H9 (cell line): ENCODE results near the gene CDH9. TPM values are rescaled to one million over a fixed set of nuclear protein-coding genes. Genes with fewer than 3 reads are reported as not detected.

Experiments used
- DNase-seq: peaks from one replicate; pipeline ENCODE4 v3.0.0-alpha.2; 2017
- H2AFZ ChIP-seq: one replicate; pipeline ENCODE4 v1.6.1; 2013; ENCODE audit warnings: mild to moderate bottlenecking, low read length, control low read depth, moderate library complexity
- H2AK5ac ChIP-seq: 2 replicates; pipeline ENCODE4 v1.6.1; 2013; ENCODE audit warnings: low read length, control low read depth, mixed read lengths; ENCODE audit not compliant: insufficient read length
- H2BK120ac ChIP-seq: one replicate; pipeline ENCODE4 v1.6.1; 2013; ENCODE audit warnings: low read depth, mild to moderate bottlenecking, low read length, control low read depth, inconsistent platforms; ENCODE audit not compliant: poor library complexity, severe bottlenecking
- H2BK12ac ChIP-seq: 2 replicates; pipeline ENCODE4 v1.6.1; 2013; ENCODE audit warnings: low read length, control low read depth, mixed read lengths, low read depth; ENCODE audit not compliant: insufficient read length
- H2BK15ac ChIP-seq: 2 replicates; pipeline ENCODE4 v1.6.1; 2013; ENCODE audit warnings: low read depth, low read length, control low read depth
- H2BK20ac ChIP-seq: one replicate; pipeline ENCODE4 v1.6.1; 2013; ENCODE audit warnings: low read depth, mild to moderate bottlenecking, low read length, control low read depth, inconsistent platforms; ENCODE audit not compliant: poor library complexity, severe bottlenecking
- H2BK5ac ChIP-seq: 2 replicates; pipeline ENCODE4 v1.6.1; 2013; ENCODE audit warnings: low read length, control low read depth, mixed read lengths; ENCODE audit not compliant: insufficient read length
- H3K14ac ChIP-seq: 2 replicates; pipeline ENCODE4 v1.6.1; 2013; ENCODE audit warnings: low read length, control low read depth; ENCODE audit not compliant: insufficient read depth
- H3K18ac ChIP-seq: 2 replicates; pipeline ENCODE4 v1.6.1; 2013; ENCODE audit warnings: low read depth, mild to moderate bottlenecking, mixed read lengths, low read length, control low read depth; ENCODE audit not compliant: insufficient read length
- H3K23ac ChIP-seq: 2 replicates; pipeline ENCODE4 v1.6.1; 2013; ENCODE audit warnings: low read length, control low read depth, mixed read lengths, low read depth; ENCODE audit not compliant: insufficient read length
- H3K23me2 ChIP-seq: 2 replicates; pipeline ENCODE4 v1.6.1; 2013; ENCODE audit warnings: low read depth, mild to moderate bottlenecking, mixed read lengths, low read length, control low read depth; ENCODE audit not compliant: insufficient read length, poor library complexity, severe bottlenecking
- H3K27ac ChIP-seq: 2 replicates; pipeline ENCODE4 v1.5.1; 2013; ENCODE audit warnings: low read length, control low read depth, mixed read lengths, low read depth; ENCODE audit not compliant: insufficient read length
- H3K27me3 ChIP-seq: 2 replicates; pipeline ENCODE4 v1.6.1; 2013; ENCODE audit warnings: low read length, control low read depth, inconsistent platforms; ENCODE audit not compliant: insufficient read depth
- H3K4ac ChIP-seq: 2 replicates; pipeline ENCODE4 v1.6.1; 2013; ENCODE audit warnings: low read depth, mild to moderate bottlenecking, control low read depth, inconsistent platforms, low read length, moderate library complexity
- H3K4me1 ChIP-seq: 2 replicates; pipeline ENCODE4 v1.6.1; 2013; ENCODE audit warnings: low read length, control low read depth, inconsistent platforms; ENCODE audit not compliant: insufficient read depth
- H3K4me2 ChIP-seq: 2 replicates; pipeline ENCODE4 v1.6.1; 2013; ENCODE audit warnings: low read length, control low read depth, mixed read lengths; ENCODE audit not compliant: insufficient read length, insufficient read depth
- H3K56ac ChIP-seq: 2 replicates; pipeline ENCODE4 v1.6.1; 2013; ENCODE audit warnings: low read depth, mild to moderate bottlenecking, mixed read lengths, low read length, control low read depth; ENCODE audit not compliant: insufficient read length
- H3K79me1 ChIP-seq: 2 replicates; pipeline ENCODE4 v1.6.1; 2013; ENCODE audit warnings: low read depth, mild to moderate bottlenecking, moderate library complexity, low read length, control low read depth, inconsistent platforms; ENCODE audit not compliant: insufficient read depth, poor library complexity, severe bottlenecking
- H3K79me2 ChIP-seq: 2 replicates; pipeline ENCODE4 v1.6.1; 2013; ENCODE audit warnings: low read length, control low read depth, inconsistent platforms; ENCODE audit not compliant: insufficient read depth
- H3K9ac ChIP-seq: 2 replicates; pipeline ENCODE4 v1.6.1; 2013; ENCODE audit warnings: low read length, control low read depth, mixed read lengths; ENCODE audit not compliant: insufficient read length; ENCODE audit errors: extremely low read depth
- H3K9me3 ChIP-seq: one replicate; pipeline ENCODE4 v1.6.1; 2013; ENCODE audit warnings: low read depth, low read length, inconsistent platforms; ENCODE audit not compliant: control insufficient read depth
- H3T11ph ChIP-seq: one replicate; pipeline ENCODE4 v1.6.1; 2013; ENCODE audit warnings: mild to moderate bottlenecking, low read length, control low read depth, inconsistent platforms
- H4K20me1 ChIP-seq: one replicate; pipeline ENCODE4 v1.6.1; 2013; ENCODE audit not compliant: control insufficient read depth, insufficient read length, insufficient read depth
- H4K5ac ChIP-seq: 2 replicates; pipeline ENCODE4 v1.6.1; 2013; ENCODE audit warnings: low read depth, mild to moderate bottlenecking, mixed read lengths, low read length, control low read depth; ENCODE audit not compliant: insufficient read length
- H4K8ac ChIP-seq: replicated peaks from 2 replicates; pipeline ENCODE4 v1.6.1; 2013; ENCODE audit warnings: low read length, control low read depth, mixed read lengths, low read depth; ENCODE audit not compliant: insufficient read length
- H4K91ac ChIP-seq: 2 replicates; pipeline ENCODE4 v1.6.1; 2013; ENCODE audit warnings: low read depth, mild to moderate bottlenecking, moderate library complexity, mixed read lengths, low read length, control low read depth; ENCODE audit not compliant: insufficient read length
- H3K27ac Mint-ChIP-seq, 3 experiments: 2 replicates in 2 of 3; 3 replicates in 1 of 3; pipeline ENCODE4 v1.8.0; 2020 to 2021; ENCODE audit warnings: mixed read lengths in 3 of 3, mild to moderate bottlenecking in 1 of 3, moderate library complexity in 1 of 3
- H3K27me3 Mint-ChIP-seq: 2 replicates; pipeline ENCODE4 v1.8.0; 2021; ENCODE audit warnings: low read depth, mild to moderate bottlenecking, moderate library complexity, mixed read lengths
- H3K36me3 Mint-ChIP-seq, 3 experiments: 2 replicates in 2 of 3; 3 replicates in 1 of 3; pipeline ENCODE4 v1.8.0; 2020 to 2021; ENCODE audit warnings: low read depth in 3 of 3, mixed read lengths in 3 of 3; ENCODE audit not compliant: insufficient read depth in 1 of 3
- H3K4me1 Mint-ChIP-seq, 2 experiments: 2 replicates each; pipeline ENCODE4 v1.8.0; 2020; ENCODE audit warnings: mixed read lengths in 2 of 2
- H3K4me3 Mint-ChIP-seq, 2 experiments: 2 replicates in 1 of 2; 3 replicates in 1 of 2; pipeline ENCODE4 v1.8.0; 2020 to 2021; ENCODE audit warnings: mild to moderate bottlenecking in 2 of 2, mixed read lengths in 2 of 2, moderate library complexity in 1 of 2
- H3K9me3 Mint-ChIP-seq, 2 experiments: 2 replicates in 1 of 2; 3 replicates in 1 of 2; pipeline ENCODE4 v1.8.0; 2020; ENCODE audit warnings: mild to moderate bottlenecking in 2 of 2, mixed read lengths in 2 of 2, moderate library complexity in 1 of 2
- WGBS: extraction: QIAGEN DNeasy Blood & Tissue Kit; methylation state at CpG from one replicate; pipeline ENCODE4 v1.1.7; 2013; ENCODE audit warnings: missing lambda C conversion rate, low lambda C conversion rate, mixed read lengths; ENCODE audit not compliant: insufficient read length; ENCODE audit errors: extremely low coverage; 5-methylcytosine and 5-hydroxymethylcytosine counted together
- total RNA-seq: library from RNA; stranded (reverse); gene quantifications from 2 replicates; pipeline ENCODE4 v1.2.1, GENCODE V29; 2021
- TF ChIP-seq, protein P1 (sequence below): fragments of 200-600 bp; sonication (generic); conservative IDR thresholded peaks from 3 replicates; pipeline ENCODE4 v1.8.0; 2021; ENCODE audit warnings: antibody characterized with exemption, mild to moderate bottlenecking

The CDH9 gene
- total RNA-seq, 1 experiment from 2014 or later, result 0.61 TPM

DNA sequence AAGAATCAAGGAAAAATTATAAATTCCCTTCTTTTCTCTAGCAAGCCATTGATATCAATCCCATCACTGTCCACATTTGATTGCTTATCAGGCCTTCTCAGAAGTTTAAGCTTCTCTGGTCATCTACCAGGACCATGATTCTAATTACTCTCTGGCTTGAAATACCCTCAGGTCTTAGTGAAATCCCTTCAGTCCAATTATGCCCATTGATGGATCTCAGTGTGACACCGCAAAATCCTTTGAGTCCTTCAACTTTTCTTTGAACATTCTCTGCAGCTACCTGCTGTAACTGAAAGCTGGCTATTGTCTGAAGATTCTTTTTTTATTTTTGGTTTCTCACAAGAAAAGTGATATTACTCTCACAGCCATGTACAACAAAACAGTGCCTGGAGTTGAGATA, 3.0 kb upstream of the CDH9 start:
- no peak overlapping the region for H3K9ac ChIP-seq
- no peaks in the 10 kb centered on the region for H3K27me3 ChIP-seq
- H3K9me3 ChIP-seq, result no peaks in the 10 kb centered on the region
- no peak overlapping the region for H2AK5ac ChIP-seq
- no peak overlapping the region for H4K8ac ChIP-seq
- H3K23ac ChIP-seq, result no peak overlapping the region
- no peaks in the 10 kb centered on the region for H3K27me3 Mint-ChIP-seq
- H3K56ac ChIP-seq, result no peak overlapping the region
- H3K4ac ChIP-seq, result no peak overlapping the region
- no peak overlapping the region for H3T11ph ChIP-seq
- no peak overlapping the region for H3K14ac ChIP-seq
- DNase-seq, result no peak
- no peaks in the 10 kb centered on the region for H4K20me1 ChIP-seq
- TF ChIP-seq, protein P1, sequence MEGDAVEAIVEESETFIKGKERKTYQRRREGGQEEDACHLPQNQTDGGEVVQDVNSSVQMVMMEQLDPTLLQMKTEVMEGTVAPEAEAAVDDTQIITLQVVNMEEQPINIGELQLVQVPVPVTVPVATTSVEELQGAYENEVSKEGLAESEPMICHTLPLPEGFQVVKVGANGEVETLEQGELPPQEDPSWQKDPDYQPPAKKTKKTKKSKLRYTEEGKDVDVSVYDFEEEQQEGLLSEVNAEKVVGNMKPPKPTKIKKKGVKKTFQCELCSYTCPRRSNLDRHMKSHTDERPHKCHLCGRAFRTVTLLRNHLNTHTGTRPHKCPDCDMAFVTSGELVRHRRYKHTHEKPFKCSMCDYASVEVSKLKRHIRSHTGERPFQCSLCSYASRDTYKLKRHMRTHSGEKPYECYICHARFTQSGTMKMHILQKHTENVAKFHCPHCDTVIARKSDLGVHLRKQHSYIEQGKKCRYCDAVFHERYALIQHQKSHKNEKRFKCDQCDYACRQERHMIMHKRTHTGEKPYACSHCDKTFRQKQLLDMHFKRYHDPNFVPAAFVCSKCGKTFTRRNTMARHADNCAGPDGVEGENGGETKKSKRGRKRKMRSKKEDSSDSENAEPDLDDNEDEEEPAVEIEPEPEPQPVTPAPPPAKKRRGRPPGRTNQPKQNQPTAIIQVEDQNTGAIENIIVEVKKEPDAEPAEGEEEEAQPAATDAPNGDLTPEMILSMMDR, result no peak
- H2BK120ac ChIP-seq, result no peak overlapping the region
- H3K79me1 ChIP-seq, result no peaks in the 10 kb centered on the region
- H2AFZ ChIP-seq, result no peak overlapping the region
- H3K18ac ChIP-seq, result no peak overlapping the region
- no peak overlapping the region for H2BK15ac ChIP-seq
- H3K9me3 Mint-ChIP-seq, result no peaks in the 10 kb centered on the region; a peak in 1 of 5 replicates
- H3K27ac Mint-ChIP-seq, result no peak overlapping the region; a peak in 1 of 7 replicates
- WGBS, result no CpG with 5 or more reads among the region's 1 CpG
- H3K27ac ChIP-seq, result no peak overlapping the region
- H3K23me2 ChIP-seq, result no peaks in the 10 kb centered on the region
- H4K91ac ChIP-seq, result no peak overlapping the region
- H2BK5ac ChIP-seq, result no peak overlapping the region
- no peak overlapping the region for H2BK12ac ChIP-seq
- no peak overlapping the region for H3K4me3 Mint-ChIP-seq
- H3K79me2 ChIP-seq, result no peaks in the 10 kb centered on the region
- no peak overlapping the region for H2BK20ac ChIP-seq
- no peak overlapping the region for H3K4me2 ChIP-seq
- peaks cover 48 to 58% of the 10 kb centered on the region in 2 experiments for H3K4me1 Mint-ChIP-seq
- no peaks in the 10 kb centered on the region; the same call in 1 of the 2 replicates for H3K4me1 ChIP-seq
- no peaks in the 10 kb centered on the region; a peak in 1 of 7 replicates for H3K36me3 Mint-ChIP-seq
- no peak overlapping the region for H4K5ac ChIP-seq
